Right kidney (tissue), 1 donor: ENCODE measurements around the gene DDX24.

ENCODE experiments used
- DNase-seq: peaks from one replicate; pipeline ENCODE4 v3.0.0-alpha.2; 2016

The DDX24 gene

DNA sequence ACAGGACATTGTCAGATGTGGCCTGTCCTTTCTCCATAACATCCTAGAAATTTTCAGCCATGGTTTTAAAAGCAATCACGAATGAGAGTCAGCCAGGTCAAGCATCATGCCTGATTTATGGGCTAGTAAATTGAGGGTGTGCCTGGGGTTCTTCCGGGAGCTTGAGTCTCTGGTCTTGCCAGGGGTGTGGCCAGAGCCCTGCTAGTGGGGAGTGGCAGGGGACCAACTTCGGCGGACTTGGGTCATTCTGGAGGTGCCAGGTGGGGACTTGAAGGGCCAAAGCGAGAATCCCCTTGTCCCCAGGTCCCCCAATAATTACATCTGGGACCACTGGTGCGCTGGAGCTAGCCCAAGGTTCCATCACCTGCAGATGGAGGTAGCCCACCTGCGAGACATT is 49.1 kb downstream of the DDX24 start:
- DNase-seq = no peak

DNA sequence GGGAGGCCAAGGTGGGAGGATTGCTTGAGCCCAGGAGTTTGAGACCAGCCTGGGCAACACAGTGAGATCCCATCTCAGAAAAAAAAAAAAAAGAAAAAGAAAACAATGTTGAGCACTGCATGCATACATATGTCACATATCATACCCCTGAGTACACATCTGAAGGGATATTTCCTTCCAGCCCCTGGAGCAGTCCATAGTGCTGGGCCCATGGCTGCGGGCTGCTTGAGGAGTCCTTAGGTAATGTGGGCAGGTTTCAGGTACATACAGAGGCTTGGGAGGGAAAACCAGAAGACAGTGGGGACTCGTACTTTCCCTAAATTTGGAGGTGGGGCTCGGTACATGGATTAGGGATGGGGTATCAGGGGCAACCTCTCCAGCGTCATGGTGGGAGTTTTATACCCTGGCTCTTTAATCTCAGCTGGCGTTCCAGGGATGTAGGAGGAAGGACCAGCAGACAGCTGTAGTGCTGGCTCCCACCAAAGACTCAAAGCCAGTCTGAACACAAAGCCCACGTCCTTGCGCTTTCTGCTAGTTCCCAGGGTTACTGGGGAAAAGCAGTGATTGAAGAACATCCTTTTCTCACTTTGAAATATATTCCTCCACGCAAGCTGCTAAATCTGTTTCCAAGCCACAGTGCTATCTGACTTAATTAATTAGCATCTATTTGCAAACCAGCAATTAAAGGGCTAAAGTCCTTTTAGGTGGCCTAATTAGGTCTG is 49.7 kb downstream of the DDX24 start:
- no peak for DNase-seq

DNA sequence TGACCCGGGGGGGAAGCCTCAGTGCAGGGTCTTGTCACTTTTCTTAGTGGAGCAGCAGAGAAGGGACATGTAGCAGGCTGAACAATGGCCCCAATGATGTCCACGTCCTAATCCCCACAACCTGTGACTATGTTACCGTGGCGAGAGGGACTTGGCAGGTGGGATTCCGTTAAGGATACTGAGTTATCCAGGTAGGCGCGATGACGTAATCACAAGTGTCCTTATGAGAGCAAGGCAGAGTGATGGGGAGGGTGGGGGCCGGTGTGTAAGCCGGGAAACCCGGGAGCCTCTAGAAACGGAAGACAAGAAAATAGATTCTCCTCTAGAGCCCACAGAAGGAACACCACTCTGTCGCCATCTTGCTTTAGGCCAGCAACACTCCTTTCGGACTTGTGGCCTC is 50.4 kb downstream of the DDX24 start:
- no peak for DNase-seq

DNA sequence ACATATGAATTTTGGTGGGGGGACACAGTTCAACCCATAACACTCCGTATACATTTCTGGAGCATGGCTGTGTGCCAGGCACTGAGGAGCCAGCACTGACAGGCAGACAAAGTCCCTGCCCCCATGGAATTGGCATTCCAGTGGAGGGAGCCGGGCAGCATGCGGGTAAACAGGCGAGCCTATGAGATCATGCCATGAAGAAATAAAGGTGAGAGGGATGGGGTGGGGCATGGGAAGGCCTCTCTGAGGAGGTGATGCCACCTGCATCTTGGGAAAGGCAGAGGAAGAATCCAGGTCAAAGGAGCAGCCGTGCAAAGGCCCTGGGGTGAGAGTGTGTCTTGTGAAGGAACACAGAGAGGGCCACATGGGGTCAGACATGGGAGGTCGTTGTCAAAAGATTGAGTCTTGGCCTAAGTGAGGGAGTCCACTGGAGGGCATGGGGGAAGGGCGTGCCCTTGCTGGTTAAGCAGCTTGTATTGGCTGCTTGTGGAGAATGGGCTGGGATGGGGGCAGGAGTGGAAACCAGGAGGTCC is 51.3 kb downstream of the DDX24 start:
- DNase-seq = no peak

DNA sequence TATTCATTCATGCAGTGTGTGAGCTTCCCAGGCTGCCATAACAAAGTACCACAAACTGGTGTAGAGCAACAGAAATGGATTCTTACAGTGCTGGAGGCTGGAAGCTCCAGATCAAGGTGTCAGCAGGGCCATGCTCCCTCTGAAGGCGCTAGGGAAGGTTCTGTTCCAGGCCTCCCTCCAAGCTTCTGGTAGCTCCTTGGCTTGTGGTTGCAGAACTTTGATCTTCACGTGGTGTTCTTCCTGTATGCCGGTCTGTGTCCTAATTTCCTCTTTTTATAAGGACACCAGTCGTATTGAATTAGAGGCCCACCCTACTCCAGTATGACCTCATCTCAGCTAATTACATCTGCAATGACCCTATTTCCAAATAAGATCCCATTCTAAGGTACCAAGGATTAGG is 51.7 kb downstream of the DDX24 start:
- DNase-seq = no peak

DNA sequence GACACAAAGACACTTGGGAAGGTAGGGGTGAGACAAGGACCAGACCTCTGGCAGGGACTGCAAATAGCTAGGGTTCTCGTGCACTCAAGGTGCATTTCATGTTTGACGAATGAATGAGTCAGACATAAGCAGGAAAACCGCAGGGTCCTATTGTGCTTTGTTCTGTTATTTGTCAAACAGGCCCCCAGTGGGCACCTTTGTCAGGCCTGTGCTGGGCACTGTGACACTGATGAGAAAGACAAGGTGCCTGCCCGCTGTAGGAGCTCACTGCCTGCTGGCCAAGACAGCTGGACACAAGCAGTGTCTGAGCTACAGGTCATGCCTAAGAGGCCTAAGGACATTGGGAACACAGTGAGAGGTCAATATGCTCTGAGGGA is 52.6 kb downstream of the DDX24 start:
- no peak for DNase-seq

DNA sequence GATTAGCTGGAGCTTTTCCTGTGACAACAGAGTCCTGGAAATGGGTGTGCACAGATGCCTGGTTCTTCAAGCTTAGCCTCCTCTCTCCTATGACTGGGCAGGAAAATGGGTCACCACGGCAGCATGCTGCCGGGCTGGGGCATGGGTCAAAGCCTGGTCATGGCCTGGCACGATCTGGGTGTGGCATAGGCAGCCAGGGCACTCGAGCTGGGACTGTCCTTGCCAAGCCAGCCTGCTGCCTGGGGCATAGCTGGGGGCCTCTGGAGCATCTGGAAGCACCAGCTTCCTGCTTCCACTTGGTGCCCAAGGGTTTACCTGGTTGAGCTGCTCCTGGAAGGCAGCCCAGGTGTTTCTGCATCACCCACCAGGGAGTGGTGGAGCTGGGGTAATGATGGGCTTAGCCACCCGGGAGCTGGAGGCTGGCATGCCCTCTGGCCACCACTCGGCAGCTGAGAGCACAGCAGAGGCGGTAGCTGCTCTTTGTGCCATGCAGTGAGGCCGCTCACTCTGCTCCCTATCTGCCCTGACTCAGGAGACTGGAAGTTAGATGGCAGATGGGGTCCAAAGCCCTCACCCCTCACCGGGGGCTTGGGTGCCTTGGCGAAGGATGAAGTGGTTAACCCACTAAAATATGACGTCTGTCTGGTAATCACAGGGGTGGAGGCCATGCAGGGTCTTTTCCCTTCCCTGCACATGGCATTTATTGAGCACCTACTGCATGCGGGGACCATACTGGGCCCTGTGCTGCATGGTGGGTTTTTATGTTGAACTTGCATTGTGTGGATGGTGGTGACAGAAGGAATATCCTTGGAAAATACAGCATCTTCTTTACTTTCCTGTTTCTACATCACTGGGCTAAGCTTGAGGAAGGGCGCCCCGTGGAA is 53.2 kb downstream of the DDX24 start:
- DNase-seq = no peak

DNA sequence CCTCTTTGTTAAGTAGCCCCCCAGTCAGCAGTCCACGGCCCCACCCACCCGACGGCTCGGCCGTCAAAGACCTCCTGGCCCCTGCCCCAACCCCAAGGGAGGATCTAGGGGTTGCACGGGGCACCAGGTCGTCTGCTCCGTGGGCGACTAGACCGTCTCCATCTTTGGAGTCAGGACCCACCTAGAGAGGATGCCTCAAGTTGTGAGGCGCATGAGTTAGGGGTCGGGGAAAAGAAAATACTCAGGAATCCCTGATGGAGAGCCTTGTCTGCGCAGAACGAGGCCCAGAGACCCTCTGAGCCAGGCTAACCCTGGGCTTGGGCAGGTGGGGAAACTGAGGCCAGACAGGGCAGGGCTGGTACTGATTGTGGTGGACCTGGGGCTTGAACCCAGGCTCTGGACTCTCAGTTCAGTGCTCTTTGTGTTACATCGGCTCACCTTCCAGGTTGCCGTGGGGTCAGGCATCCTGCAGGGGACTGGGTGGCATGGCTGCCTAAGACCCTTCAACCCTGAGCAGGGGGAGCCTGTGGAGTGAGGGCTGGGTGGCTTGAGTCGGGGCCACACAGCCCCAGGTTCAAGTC is 54.0 kb downstream of the DDX24 start:
- DNase-seq = no peak

DNA sequence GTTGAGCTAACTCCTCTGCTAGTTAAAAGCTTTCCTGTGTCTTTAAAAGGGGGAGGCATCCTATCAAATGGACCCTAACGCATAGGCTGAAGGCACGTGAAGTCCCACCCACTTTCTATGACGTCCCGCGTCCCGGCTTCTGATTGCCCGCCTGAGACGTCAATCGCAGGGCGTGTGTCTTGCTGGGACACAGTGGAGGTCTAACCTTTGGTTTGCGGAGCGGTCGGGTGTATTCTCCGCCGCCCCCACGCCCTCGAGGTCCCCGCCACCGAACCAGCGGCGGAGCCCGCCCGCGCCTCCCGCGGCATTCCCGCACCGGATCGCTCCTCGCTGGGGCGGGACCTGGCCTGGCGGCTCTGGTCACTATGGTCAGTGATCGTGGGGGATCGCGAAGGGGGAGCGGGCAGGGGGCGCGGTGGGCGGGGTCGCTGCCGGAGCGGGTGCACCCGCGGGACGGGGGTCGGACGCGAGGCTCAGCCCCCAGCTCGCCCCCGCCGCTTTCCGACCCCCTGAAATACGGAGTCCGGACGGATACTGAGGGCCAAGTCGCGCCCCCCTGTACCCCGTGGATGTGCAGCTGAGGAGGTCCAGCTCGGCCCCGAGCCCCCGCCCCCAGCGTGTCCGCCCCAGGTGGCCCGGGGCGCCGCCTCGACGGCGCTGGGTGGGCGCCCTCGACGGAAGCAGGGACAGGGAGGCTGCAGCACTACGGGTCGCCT is 54.7 kb downstream of the DDX24 start, which contains the start of gene OTUB2:
Gene OTUB2, plus strand, starts transcription at position 168 of the 716 bp plus-strand sequence. Its CDS starts 198 bp downstream, at position 366.
- DNase-seq = peak; percentile 88

DNA sequence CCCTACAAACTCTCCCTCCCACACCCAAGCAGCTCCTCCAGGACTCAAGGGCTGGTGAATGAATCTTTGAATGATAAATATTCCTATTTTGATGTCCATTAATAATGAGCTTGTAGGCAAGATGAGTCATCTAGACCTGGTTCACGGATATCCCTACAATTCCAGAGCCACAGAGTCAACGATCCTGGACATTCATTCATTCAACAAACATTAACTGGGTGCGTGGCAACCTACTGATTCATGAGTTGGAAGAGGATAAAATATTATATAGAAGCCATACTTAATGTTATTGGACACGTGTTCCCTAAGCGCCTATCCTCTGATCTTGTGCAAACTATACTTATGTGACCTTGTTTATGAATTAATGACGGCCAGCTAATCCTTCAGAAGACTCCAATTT is 55.3 kb downstream of the DDX24 start:
- no peak for DNase-seq

DNA sequence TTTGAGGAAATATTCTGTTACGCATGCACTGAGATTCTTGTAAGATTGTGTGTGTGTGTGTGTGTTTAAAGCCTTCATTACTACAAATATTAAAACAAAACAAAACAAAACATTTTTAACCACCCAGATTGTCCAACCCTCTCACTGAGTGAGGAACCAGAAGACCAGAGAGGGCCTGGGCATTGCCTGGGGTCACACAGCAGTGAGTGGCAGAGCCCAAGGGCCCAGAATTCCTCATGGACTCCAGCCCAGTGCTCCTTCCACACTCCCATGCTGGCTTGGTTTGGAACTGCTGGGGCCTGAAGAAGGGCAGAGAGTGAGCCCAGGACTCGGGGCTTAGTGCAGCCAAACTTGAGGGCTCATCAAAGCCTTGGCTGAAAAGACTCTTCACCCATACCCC is 56.5 kb downstream of the DDX24 start:
- DNase-seq = no peak

DNA sequence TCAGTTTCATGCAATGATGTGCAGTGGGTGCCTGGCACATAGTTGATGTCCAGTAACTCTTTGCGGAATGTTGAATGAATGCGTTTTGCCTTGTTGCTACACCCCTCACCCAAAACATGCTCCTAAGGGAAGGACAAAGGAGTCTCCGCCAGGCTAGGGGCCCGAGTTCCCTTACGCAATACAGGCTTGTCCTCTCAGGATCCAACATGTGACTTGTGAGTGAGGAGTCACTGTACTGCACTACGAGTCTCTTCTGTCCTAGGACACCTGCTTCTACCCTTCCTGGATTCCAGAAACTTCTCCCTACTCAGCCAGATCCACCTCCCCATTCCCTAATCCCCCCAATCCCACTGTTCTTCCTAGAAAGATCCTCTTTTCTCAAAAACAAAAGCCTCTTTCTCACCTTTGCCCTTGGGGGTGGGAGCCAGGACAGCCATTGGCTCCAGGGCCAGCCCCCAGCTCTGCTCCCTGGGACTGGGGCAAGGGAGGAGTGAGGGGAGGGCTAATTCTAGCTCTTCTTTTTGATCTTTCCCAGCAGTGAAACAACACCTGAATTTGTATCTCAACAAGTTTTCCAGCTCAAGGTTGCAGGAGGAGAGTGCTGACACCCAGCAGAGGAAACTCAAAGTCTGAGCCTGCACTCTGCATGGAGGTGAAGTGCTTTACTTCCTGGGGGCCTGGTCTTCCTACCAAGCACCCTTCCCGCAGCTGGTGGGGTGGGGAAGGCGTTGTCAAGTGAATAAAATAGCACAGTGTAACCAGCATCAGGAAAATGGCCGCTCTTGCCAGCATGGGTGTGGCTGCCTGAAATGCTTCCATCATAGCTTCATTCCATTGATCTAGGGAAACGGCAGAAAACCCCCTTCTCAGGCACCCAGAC is 58.2 kb downstream of the DDX24 start:
- no peak for DNase-seq

DNA sequence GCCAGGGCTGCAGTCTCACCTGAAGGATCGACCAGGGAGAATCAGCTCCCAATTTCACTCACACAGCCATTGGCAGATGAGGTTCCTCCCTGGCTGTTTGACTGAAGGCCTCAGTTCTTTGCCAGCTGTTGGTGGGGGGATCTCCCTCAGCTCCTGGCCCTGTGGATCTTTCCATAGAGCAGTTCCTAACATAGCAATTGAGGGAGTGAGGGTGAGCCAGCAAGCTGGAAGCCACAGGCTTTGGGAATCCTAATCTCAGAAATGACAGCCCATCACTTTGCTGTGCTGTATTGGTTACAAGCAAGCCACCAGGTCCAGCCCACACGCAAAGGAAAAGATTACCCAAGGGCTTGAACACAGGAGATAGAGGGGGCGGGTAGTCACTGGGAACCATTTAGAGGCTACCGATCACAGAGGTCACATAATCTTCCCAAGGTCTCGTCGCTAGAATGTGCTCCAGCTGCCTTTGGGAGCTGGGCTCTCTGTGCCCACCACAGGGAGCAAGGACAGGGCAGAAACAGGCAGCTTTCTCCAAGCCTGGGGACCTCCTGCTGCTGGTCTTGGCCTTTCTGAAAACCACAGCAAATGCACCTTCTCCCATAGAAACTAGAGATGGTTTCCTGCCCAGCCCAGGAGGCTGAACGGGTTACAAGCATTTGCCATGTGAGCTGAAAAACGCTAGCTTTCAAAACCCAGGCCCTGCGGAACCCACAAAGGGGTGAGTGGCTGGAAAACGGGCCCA is 59.4 kb downstream of the DDX24 start:
- DNase-seq = no peak

DNA sequence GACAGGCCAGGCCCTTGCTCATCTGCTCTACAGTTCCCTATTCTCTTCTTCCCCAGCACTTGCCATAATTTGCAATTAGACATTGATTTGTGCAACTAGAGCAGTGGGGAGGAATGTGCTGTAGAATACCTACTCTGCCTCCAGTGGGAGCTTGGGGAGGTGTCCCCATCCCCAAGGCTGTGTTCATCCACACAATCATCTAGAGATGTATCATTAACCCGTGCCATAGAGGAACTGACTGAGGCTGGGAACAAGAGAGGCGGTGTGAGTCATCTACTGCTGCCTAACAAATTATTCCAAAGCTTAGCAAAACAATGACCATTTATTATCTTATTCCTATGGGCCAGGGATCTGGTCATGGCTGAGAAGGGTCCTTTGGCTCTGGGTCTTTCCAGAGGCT is 60.0 kb downstream of the DDX24 start:
- DNase-seq = no peak

DNA sequence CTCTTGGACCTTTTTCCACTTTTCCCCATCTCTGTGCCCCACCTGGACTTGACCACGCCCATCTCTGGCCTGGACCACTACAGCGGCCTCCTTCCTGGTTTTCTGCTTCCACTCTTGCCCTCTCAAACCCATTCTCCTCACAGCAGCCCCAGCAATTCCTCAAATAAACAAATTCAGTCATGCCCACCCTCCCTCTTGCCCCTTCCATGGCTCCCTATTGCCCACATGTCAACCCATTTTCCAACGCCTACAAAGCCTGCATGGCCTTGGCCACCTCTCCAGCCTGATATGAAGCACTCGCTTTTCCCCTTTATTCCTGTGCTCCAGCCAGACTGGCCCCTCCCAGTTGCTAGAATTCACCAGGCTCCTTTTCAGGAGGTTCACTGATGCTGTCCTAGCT is 60.7 kb downstream of the DDX24 start:
- DNase-seq = no peak

DNA sequence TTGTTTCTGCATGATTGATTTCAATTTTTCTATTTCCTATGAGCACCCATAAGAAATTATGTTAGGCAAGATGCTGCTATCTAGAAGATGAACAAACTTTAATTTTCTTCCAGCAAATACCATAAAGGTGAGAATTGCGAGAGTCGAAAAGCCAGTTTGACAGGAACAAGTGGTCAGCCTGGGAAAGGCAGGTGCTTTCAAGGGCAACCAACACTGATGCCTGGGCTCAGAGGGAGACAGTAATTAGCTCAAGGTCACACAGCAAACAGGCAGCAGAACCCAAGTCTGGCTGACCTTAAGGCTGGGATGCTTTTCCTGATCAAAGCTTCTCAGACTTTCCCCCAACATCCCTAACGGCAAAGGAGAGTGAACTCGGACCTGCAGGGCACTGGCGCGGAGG is 61.7 kb downstream of the DDX24 start:
- DNase-seq = no peak

DNA sequence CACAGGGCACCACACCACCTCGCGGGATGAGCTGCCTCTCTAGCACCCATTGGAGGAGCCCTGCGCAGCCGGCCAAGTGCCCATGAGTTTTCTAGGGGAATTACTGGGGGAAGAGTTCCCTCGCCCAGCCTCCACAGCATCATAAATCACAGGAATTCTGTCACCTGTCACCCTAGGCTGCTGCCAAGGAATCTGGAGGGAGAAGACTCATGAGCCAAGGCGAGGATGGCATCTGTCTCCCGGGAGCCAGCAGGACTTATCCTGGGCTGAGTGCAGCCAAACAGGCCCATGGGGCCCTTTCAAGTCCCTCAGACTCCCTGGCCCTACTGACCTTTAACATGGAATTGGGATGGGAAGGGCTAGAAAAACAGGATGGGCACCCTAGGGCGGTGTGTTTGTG is 62.7 kb downstream of the DDX24 start:
- no peak for DNase-seq

DNA sequence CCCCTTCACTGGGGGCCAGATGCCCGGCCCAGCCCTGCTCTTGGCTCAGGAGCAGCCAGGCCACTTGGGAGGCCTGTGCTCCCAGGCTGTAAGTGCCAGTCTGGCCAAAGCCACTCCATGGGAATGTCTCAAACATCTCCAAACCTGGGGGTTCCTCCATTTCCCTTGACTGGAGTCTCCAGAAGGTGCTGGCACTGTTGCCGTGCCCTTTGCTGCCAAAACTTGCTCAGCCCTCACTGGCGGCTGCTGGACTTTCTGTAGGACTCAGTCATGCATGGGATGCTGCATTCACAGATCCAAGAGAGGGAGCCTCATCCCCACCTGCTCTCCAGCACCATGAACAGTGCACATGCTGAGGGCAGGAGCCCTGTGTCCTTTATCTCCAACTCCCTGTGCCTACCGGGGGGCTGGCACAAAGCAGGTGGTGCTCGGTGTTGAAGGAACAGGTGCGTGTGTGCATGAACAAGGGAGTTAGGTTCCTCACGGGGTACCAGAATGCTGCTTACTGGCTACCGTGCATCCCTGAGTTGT is 64.5 kb downstream of the DDX24 start:
- DNase-seq = no peak

DNA sequence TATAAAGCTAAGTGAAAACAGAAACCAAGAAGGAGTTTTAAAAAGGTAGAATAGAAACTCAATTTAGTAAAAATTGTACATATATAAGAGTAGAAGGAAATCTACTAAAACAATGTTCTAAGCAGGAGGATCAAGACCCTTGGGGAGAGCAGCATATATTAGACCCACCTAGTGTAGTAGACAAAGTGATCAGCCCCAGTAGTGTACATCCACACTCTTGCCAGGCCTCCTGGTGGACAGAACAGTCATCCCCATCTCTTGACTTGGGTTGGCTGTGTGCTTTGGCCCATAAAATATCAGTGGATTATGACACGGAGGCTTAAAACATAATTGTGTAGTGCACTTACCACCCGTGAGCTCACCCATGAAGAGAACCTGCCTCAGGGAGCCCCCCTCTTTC is 65.8 kb downstream of the DDX24 start:
- no peak for DNase-seq

DNA sequence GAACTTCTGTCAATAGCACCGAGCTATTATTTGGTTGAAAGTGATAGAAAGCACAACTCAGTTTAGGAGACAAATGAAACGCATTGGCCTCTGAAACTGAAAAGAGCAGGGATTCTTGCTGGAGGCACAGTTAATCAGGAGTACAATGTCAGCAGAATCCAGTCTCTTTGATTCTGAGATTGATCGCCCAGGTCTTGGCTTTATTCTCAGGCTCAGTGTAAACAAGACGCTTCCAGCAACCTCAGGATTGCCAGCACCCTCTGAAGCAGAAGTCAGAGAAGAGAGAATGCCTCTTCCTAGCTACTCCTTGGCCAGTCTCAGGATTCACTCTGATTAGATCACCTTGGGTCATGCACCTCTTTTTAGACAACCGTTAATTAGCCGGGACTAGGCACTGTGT is 66.6 kb downstream of the DDX24 start:
- no peak for DNase-seq

DNA sequence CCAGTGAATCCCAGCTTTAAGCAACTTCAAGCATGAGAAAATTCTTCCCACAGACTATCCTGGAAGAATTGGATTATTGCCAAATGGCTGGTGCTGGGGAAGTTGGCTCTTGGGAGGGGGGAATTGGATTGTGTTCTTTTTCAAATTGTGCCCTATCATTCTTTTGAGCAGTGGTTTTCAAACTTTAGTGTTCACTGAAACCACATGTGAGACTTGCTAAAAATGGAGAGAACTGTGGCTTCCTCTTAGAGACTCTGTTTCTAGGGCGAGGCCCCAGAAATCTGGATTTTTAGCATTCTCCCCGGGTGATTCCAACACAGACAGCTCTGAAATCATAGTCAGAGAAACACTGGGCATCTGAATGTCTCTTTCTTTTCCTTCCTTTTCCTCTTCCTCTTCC is 69.2 kb downstream of the DDX24 start:
- DNase-seq = no peak
